H1 (cell line): ENCODE measurements around the gene MTHFS. TPM values are rescaled to one million over a fixed set of nuclear protein-coding genes. Genes with fewer than 3 reads are reported as not detected.

ENCODE experiments used
- CTCF ChIA-PET: fragments of 300-600 bp; sonication (Branson Sonifier 250); formaldehyde crosslinking; loops from one replicate; lab custom pipeline; 2021; ENCODE audit not compliant: partially characterized antibody; lab: Charles Lee
- POLR2A ChIA-PET: fragments of 300-600 bp; sonication (Branson Sonifier 250); formaldehyde crosslinking; loops from one replicate; lab custom pipeline; 2021; ENCODE audit warnings: inconsistent platforms; ENCODE audit not compliant: partially characterized antibody; lab: Charles Lee
- DNase-seq, 2 experiments: peaks; one replicate each; pipeline versions ENCODE4 v3.0.0 to v3.0.0-alpha.2; 2010 to 2022; ENCODE audit warnings: low spot score in 2 of 2, low read depth in 1 of 2, mixed read lengths in 1 of 2
- FAIRE-seq: peaks from 2 replicates; lab custom pipeline; 2011; peaks lifted over from hg19 to GRCh38; lab: Jason Lieb, UNC
- H2AFZ ChIP-seq: 2 replicates; pipeline ENCODE4 v1.8.1; 2012; ENCODE audit warnings: low read length, inconsistent platforms
- H2AK5ac ChIP-seq: 2 replicates; pipeline ENCODE4 v1.6.1; 2013; ENCODE audit warnings: low read depth, low read length
- H2BK120ac ChIP-seq: replicated peaks from 2 replicates; pipeline ENCODE3; 2013; ENCODE audit warnings: low read depth, low read length, inconsistent platforms
- H2BK12ac ChIP-seq: 2 replicates; pipeline ENCODE4 v1.6.1; 2013; ENCODE audit warnings: low read depth, low read length
- H2BK15ac ChIP-seq: 2 replicates; pipeline ENCODE4 v1.6.1; 2013; ENCODE audit warnings: low read length
- H2BK20ac ChIP-seq: 2 replicates; pipeline ENCODE4 v1.6.1; 2013; ENCODE audit warnings: low read length
- H2BK5ac ChIP-seq: 2 replicates; pipeline ENCODE4 v1.6.1; 2013; ENCODE audit warnings: low read depth, low read length
- H3K14ac ChIP-seq: 2 replicates; pipeline ENCODE4 v1.6.1; 2013; ENCODE audit warnings: inconsistent platforms; ENCODE audit not compliant: insufficient read length
- H3K18ac ChIP-seq: 2 replicates; pipeline ENCODE4 v1.6.1; 2013; ENCODE audit warnings: low read length; ENCODE audit errors: extremely low read depth
- H3K23ac ChIP-seq: 2 replicates; pipeline ENCODE4 v1.6.1; 2013; ENCODE audit warnings: inconsistent platforms; ENCODE audit not compliant: insufficient read length
- H3K23me2 ChIP-seq: 2 replicates; pipeline ENCODE4 v1.6.1; 2013; ENCODE audit warnings: low read depth, low read length
- H3K27ac ChIP-seq: 2 replicates; pipeline ENCODE4 v1.6.1; 2011; ENCODE audit warnings: low read depth, low read length, inconsistent platforms
- H3K27me3 ChIP-seq, 4 experiments: replicated peaks in 1 of 4; 1 replicate in 1 of 4; 2 replicates in 3 of 4; pipeline versions ENCODE4 v1.6.1 to v1.8.1; 2011 to 2013; ENCODE audit warnings: low read length in 3 of 4, mild to moderate bottlenecking in 3 of 4, inconsistent platforms in 2 of 4, mixed read lengths in 2 of 4, moderate library complexity in 1 of 4; ENCODE audit not compliant: control insufficient read depth in 3 of 4, insufficient read depth in 3 of 4; ENCODE audit errors: extremely low read depth in 1 of 4
- H3K36me3 ChIP-seq, 4 experiments: 2 replicates each; pipeline versions ENCODE4 v1.6.1 to v1.8.1; 2011 to 2013; ENCODE audit warnings: mild to moderate bottlenecking in 4 of 4, low read length in 3 of 4, moderate library complexity in 2 of 4, control low read depth in 1 of 4, inconsistent platforms in 1 of 4; ENCODE audit not compliant: insufficient read depth in 4 of 4, control insufficient read depth in 2 of 4
- H3K4ac ChIP-seq: replicated peaks from 2 replicates; pipeline ENCODE3; 2013; ENCODE audit warnings: low read length, low read depth, mixed read lengths, inconsistent platforms; ENCODE audit not compliant: insufficient read length
- H3K4me1 ChIP-seq, 4 experiments: replicated peaks in 1 of 4; 1 replicate in 1 of 4; 2 replicates in 3 of 4; pipeline versions ENCODE4 v1.6.1 to v1.8.1; 2011 to 2013; ENCODE audit warnings: low read length in 3 of 4, inconsistent platforms in 2 of 4, mixed read lengths in 1 of 4; ENCODE audit not compliant: insufficient read depth in 4 of 4, control insufficient read depth in 3 of 4
- H3K4me2 ChIP-seq, 2 experiments: 2 replicates each; pipeline versions ENCODE4 v1.6.1 to v1.8.1; 2011 to 2013; ENCODE audit warnings: low read depth in 2 of 2, low read length in 2 of 2, control low read depth in 1 of 2, inconsistent platforms in 1 of 2, mild to moderate bottlenecking in 1 of 2; ENCODE audit not compliant: insufficient read depth in 1 of 2
- H3K4me3 ChIP-seq, 4 experiments: fragments of 200-600, 300-600 bp in 1 of 4; sonication (generic), shearing (Covaris generic), sonication (Bioruptor Twin) in 1 of 4; 2 replicates each; pipeline versions ENCODE4 v1.5.1 to v1.8.1; 2011 to 2016; ENCODE audit warnings: low read length in 4 of 4, low read depth in 3 of 4, control low read depth in 2 of 4, inconsistent platforms in 2 of 4, mild to moderate bottlenecking in 2 of 4, mixed read lengths in 1 of 4, moderate library complexity in 1 of 4; ENCODE audit not compliant: insufficient read depth in 2 of 4; ENCODE audit errors: extremely low read depth in 1 of 4
- H3K56ac ChIP-seq: replicated peaks from 2 replicates; pipeline ENCODE3; 2013; ENCODE audit warnings: low read depth, mild to moderate bottlenecking, mixed read lengths, low read length, inconsistent platforms; ENCODE audit not compliant: insufficient read length
- H3K79me1 ChIP-seq: 2 replicates; pipeline ENCODE4 v1.6.1; 2013; ENCODE audit warnings: low read depth, low read length, control low read depth
- H3K79me2 ChIP-seq, 2 experiments: 2 replicates each; pipeline versions ENCODE4 v1.6.1 to v1.8.1; 2012 to 2013; ENCODE audit warnings: low read length in 2 of 2, mild to moderate bottlenecking in 2 of 2, inconsistent platforms in 1 of 2; ENCODE audit not compliant: insufficient read depth in 2 of 2, control insufficient read depth in 1 of 2
- H3K9ac ChIP-seq, 4 experiments: replicated peaks in 1 of 4; 1 replicate in 1 of 4; 2 replicates in 3 of 4; pipeline versions ENCODE4 v1.6.1 to v1.8.1; 2011 to 2013; ENCODE audit warnings: low read depth in 3 of 4, low read length in 3 of 4, control low read depth in 2 of 4, mild to moderate bottlenecking in 2 of 4, moderate library complexity in 2 of 4, inconsistent platforms in 1 of 4; ENCODE audit errors: extremely low read depth in 1 of 4
- H3K9me3 ChIP-seq, 2 experiments: 2 replicates each; pipeline versions ENCODE4 v1.6.1 to v1.8.1; 2012 to 2013; ENCODE audit warnings: mild to moderate bottlenecking in 2 of 2, moderate library complexity in 2 of 2, control low read depth in 1 of 2, inconsistent platforms in 1 of 2, low read depth in 1 of 2, low read length in 1 of 2, mixed read lengths in 1 of 2; ENCODE audit not compliant: insufficient read depth in 2 of 2
- H4K20me1 ChIP-seq, 2 experiments: replicated peaks in 1 of 2; 2 replicates each; pipeline versions ENCODE3 to v1.8.1; 2011 to 2013; ENCODE audit warnings: inconsistent platforms in 2 of 2, low read length in 2 of 2, mild to moderate bottlenecking in 1 of 2; ENCODE audit not compliant: insufficient read depth in 2 of 2, control insufficient read depth in 1 of 2
- H4K5ac ChIP-seq: 2 replicates; pipeline ENCODE4 v1.6.1; 2013; ENCODE audit warnings: low read length, low read depth, mixed read lengths, inconsistent platforms; ENCODE audit not compliant: insufficient read length
- H4K8ac ChIP-seq: 2 replicates; pipeline ENCODE4 v1.8.0; 2013; ENCODE audit warnings: mild to moderate bottlenecking, moderate library complexity, low read length, inconsistent platforms; ENCODE audit not compliant: insufficient read depth; ENCODE audit errors: extremely low read depth
- H4K91ac ChIP-seq: replicated peaks from 2 replicates; pipeline ENCODE3; 2013; ENCODE audit warnings: low read length, mixed read lengths, inconsistent platforms; ENCODE audit not compliant: insufficient read length
- HDAC2 ChIP-seq, 2 experiments: fragments of 300-600 bp in 1 of 2; sonication (generic) in 1 of 2; IDR thresholded peaks; 2 replicates each; pipeline ENCODE4 v1.6.1; 2011 to 2012; ENCODE audit warnings: low read depth in 2 of 2, low read length in 2 of 2, mild to moderate bottlenecking in 2 of 2, moderate library complexity in 2 of 2, borderline replicate concordance in 1 of 2, inconsistent platforms in 1 of 2
- HDAC6 ChIP-seq: IDR thresholded peaks from one replicate; pipeline ENCODE4 v1.7.1; 2012; ENCODE audit warnings: low read depth, mild to moderate bottlenecking, inconsistent platforms, low read length, moderate library complexity
- KDM4A ChIP-seq: IDR thresholded peaks from one replicate; pipeline ENCODE4 v1.7.1; 2012; ENCODE audit warnings: low read depth, mild to moderate bottlenecking, moderate library complexity, low read length, inconsistent platforms; ENCODE audit not compliant: severe bottlenecking
- SAP30 ChIP-seq: fragments of 300-600 bp; sonication (generic); IDR thresholded peaks from 2 replicates; pipeline ENCODE4 v1.7.1; 2012; ENCODE audit warnings: low read length, moderate library complexity, mild to moderate bottlenecking, inconsistent platforms; ENCODE audit not compliant: insufficient read depth, insufficient replicate concordance
- SP1 ChIP-seq: IDR thresholded peaks from 2 replicates; pipeline ENCODE4 v1.6.1; 2011; ENCODE audit warnings: low read depth, low read length
- polyA plus RNA-seq, 7 experiments: library from polyadenylated mRNA; depleted of rRNA in 3 of 7; stranded (reverse) in 5 of 7; unstranded in 2 of 7; fragments of >200 nt in 5 of 7; fragments of 200-250 nt in 2 of 7; gene quantifications; 1 replicate in 5 of 7; 2 replicates in 1 of 7; 4 replicates in 1 of 7; pipeline versions ENCODE4 v1.2.1 to v1.2.3, GENCODE V29; 2011 to 2013; ENCODE audit warnings: missing spikeins in 2 of 7, mixed read lengths in 2 of 7
- total RNA-seq: library from RNA; stranded (reverse); fragmentation: NEBNext Ultra II Directional; extraction: Animal tissue kit (Norgen Biotek cat#: 25700); gene quantifications from 2 replicates; pipeline ENCODE4 v1.2.1, GENCODE V29; 2021

The MTHFS gene
- total and polyA plus RNA-seq, 2 of the 8 experiments (the other 6 are each of a cell fraction or from before 2014, with no cell fraction given) = 27.3 to 37.2 TPM

DNA sequence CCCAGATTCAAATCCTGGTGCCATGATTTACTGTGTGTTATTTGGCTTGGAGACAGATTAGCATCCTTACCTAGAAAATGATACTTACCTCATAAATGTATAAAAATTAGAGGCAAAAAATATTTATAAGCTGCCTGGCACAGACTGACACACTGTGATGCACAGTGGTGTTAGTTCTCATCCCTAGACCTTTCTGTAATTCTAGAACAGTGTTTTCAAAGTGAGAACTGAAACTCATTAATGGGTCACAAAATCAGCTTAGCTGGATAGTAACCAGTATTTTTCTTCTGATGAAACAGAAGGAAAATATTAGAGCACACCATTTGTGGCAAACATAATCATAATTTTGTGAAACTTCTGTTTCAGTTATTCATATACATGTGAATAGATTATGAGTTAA is 17.9 kb upstream of the MTHFS start:
- H3K79me1 ChIP-seq = 0 out of 2 replicates have a peak, but pooled peaks cover 2% of the 10 kb centered on the region
- H2BK120ac ChIP-seq = no peak overlapping the region
- no peak overlapping the region for H4K5ac ChIP-seq
- peaks cover 0 to 40% of the 10 kb centered on the region in 2 experiments; a peak in 2 of 4 replicates for H3K79me2 ChIP-seq
- H3K27me3 ChIP-seq = no peaks in the 10 kb centered on the region
- no peak overlapping the region for H3K18ac ChIP-seq
- no peak overlapping the region for H3K56ac ChIP-seq
- ChIA-PET POLR2A (interaction anchor here (1.4 kb wide), 1 partner anchor 9 kb away, joined by 3 read pairs; no protein-coding TSS in a partner anchor), CTCF (interaction anchor here (2.6 kb wide), 1 partner anchor 80 kb away, joined by 9 read pairs; no protein-coding TSS in a partner anchor)
- H2AFZ ChIP-seq = no peak overlapping the region
- peaks cover 0 to 17% (median 4%) of the 10 kb centered on the region in 4 experiments; a peak in 4 of 7 replicates for H3K4me1 ChIP-seq
- FAIRE-seq (no peak), DNase-seq (no peak)
- H3K4me3 ChIP-seq = no peak overlapping the region
- TF ChIP-seq HDAC2 (IDR thresholded peaks at IDR 0.05; ENCODE audit: borderline replicate concordance in 1 of 2, low read depth in 2 of 2, low read length in 2 of 2) (no peak), SAP30 (no peak), HDAC6 (no peak), KDM4A (no peak), SP1 (no peak)
- H4K91ac ChIP-seq = no peak overlapping the region
- no peak overlapping the region for H2BK12ac ChIP-seq
- no peak overlapping the region for H2BK5ac ChIP-seq
- H3K4ac ChIP-seq = no peak overlapping the region
- no peaks in the 10 kb centered on the region for H3K9me3 ChIP-seq
- no peak overlapping the region for H3K27ac ChIP-seq
- H2AK5ac ChIP-seq = no peak overlapping the region
- H4K8ac ChIP-seq = no peak overlapping the region
- no peak overlapping the region for H3K23ac ChIP-seq
- no peak overlapping the region for H2BK15ac ChIP-seq
- peaks cover 3% of the 10 kb centered on the region; the same call in 1 of the 2 replicates for H3K23me2 ChIP-seq
- peaks cover 0 to 28% (median 0%) of the 10 kb centered on the region in 4 experiments; a peak in 2 of 8 replicates for H3K36me3 ChIP-seq
- no peak overlapping the region for H2BK20ac ChIP-seq
- H4K20me1 ChIP-seq = no peaks in the 10 kb centered on the region
- no peak overlapping the region for H3K4me2 ChIP-seq
- no peak overlapping the region for H3K14ac ChIP-seq
- H3K9ac ChIP-seq = peak overlapping the region in 1 of 4 experiments; percentile 34; a peak in 1 of 7 replicates
